GM12878 (cell line): Measurements from ENCODE around the gene PCLO. TPM values are rescaled to one million over a fixed set of nuclear protein-coding genes. Genes with fewer than 3 reads are reported as not detected.

Source experiments
- ATAC-seq: fragments of 200-7000 bp; cut with Tn5 transposase; 3 replicates; pipeline ENCODE4 v1.9.1; 2020; ENCODE audit warnings: mild to moderate bottlenecking, moderate library complexity
- BruUV-seq: library from RNA; stranded (reverse); fragments of 400-500 nt; replicated peaks from 2 replicates; lab custom pipeline; 2021; lab: Mats Ljungman, UMichigan
- CTCF ChIA-PET: fragments of 300-600 bp; sonication (Branson Sonifier 250); formaldehyde crosslinking; extraction: SDS; loops from one replicate; lab custom pipeline; 2021; ENCODE audit warnings: inconsistent platforms; lab: Yijun Ruan, JAX
- POLR2A ChIA-PET: fragments of 350-600 bp; formaldehyde crosslinking; extraction: SDS; loops from one replicate; lab custom pipeline; 2021; ENCODE audit warnings: inconsistent platforms; lab: Charles Lee
- RAD21 ChIA-PET: fragments of 300-600 bp; sonication (Branson Sonifier 250); formaldehyde crosslinking; loops from one replicate; lab custom pipeline; 2023; ENCODE audit warnings: antibody characterized with exemption; ENCODE audit not compliant: unreplicated experiment; lab: Charles Lee
- SMC1A ChIA-PET: fragments of 300-600 bp; sonication (Branson Sonifier 250); formaldehyde crosslinking; loops from one replicate; lab custom pipeline; 2023; ENCODE audit not compliant: unreplicated experiment, uncharacterized antibody; lab: Charles Lee
- DNase-seq: peaks from one replicate; pipeline ENCODE4 v3.0.0-alpha.2; 2011; ENCODE audit warnings: low read depth, low spot score
- FAIRE-seq: peaks from 3 replicates; lab custom pipeline; 2011; peaks lifted over from hg19 to GRCh38; lab: Jason Lieb, UNC
- H2AFZ ChIP-seq: 2 replicates; pipeline ENCODE4 v1.6.0; 2011; ENCODE audit warnings: low read depth, low read length, control low read depth; ENCODE audit not compliant: control insufficient read depth
- H3K27ac ChIP-seq: 2 replicates; pipeline ENCODE4 v1.5.1; 2011; ENCODE audit warnings: control low read depth; ENCODE audit not compliant: control insufficient read depth, insufficient read depth
- H3K27me3 ChIP-seq, 2 experiments: replicated peaks in 1 of 2; 2 replicates each; pipeline versions ENCODE4 v1.6.0 to v1.6.1; 2011; ENCODE audit warnings: low read length in 1 of 2; ENCODE audit not compliant: control insufficient read depth in 2 of 2, insufficient read depth in 2 of 2
- H3K36me3 ChIP-seq, 2 experiments: 2 replicates each; pipeline ENCODE4 v1.5.1; 2011; ENCODE audit warnings: low read length in 1 of 2; ENCODE audit not compliant: control insufficient read depth in 2 of 2, insufficient read depth in 2 of 2
- H3K4me1 ChIP-seq: 2 replicates; pipeline ENCODE4 v1.6.1; 2011; ENCODE audit warnings: mild to moderate bottlenecking, low read length, moderate library complexity, mixed read lengths; ENCODE audit not compliant: control insufficient read depth, insufficient read depth
- H3K4me2 ChIP-seq: 2 replicates; pipeline ENCODE4 v1.6.0; 2011; ENCODE audit warnings: control low read depth; ENCODE audit not compliant: control insufficient read depth, insufficient read depth
- H3K4me3 ChIP-seq: fragments of 200-600 bp; sonication (generic); 2 replicates; pipeline ENCODE4 v1.5.1; 2016
- H3K79me2 ChIP-seq: 2 replicates; pipeline ENCODE4 v1.6.0; 2011; ENCODE audit warnings: low read length; ENCODE audit not compliant: control insufficient read depth, insufficient read depth
- H3K9ac ChIP-seq: 2 replicates; pipeline ENCODE4 v1.8.0; 2011; ENCODE audit warnings: low read length, control low read depth, mixed read lengths; ENCODE audit not compliant: control insufficient read depth, insufficient read depth
- H3K9me3 ChIP-seq: replicated peaks from 3 replicates; pipeline ENCODE4 v1.5.1; 2011; ENCODE audit warnings: mild to moderate bottlenecking, low read length; ENCODE audit not compliant: control insufficient read depth, insufficient read depth
- H4K20me1 ChIP-seq: 2 replicates; pipeline ENCODE4 v1.6.0; 2011; ENCODE audit not compliant: control insufficient read depth, insufficient read depth
- CTCF ChIP-seq, 3 experiments: IDR thresholded peaks in 2 of 3; conservative IDR thresholded peaks in 1 of 3; 2 replicates each; pipeline ENCODE4 v1.5.1; 2011; ENCODE audit warnings: low read depth in 3 of 3, low read length in 3 of 3, mild to moderate bottlenecking in 3 of 3, control low read depth in 2 of 3, moderate library complexity in 2 of 3, inconsistent platforms in 1 of 3, mixed read lengths in 1 of 3; ENCODE audit not compliant: control insufficient read depth in 2 of 3, insufficient read depth in 1 of 3; ENCODE audit errors: extremely low read depth in 1 of 3
- MLLT1 ChIP-seq: fragments of 450-650 bp; IDR thresholded peaks from 2 replicates; pipeline ENCODE4 v1.6.1; 2016; ENCODE audit warnings: mild to moderate bottlenecking
- in situ Hi-C: fragments of 300-500 bp; cut with MboI; formaldehyde crosslinking; loops from 9 replicates; pipeline ENCODE4 v1.14.3; 2018; ENCODE audit warnings: mixed read lengths
- intact Hi-C: fragments of 100-400 bp; cut with micrococcal nuclease; formaldehyde crosslinking; loops from one replicate; pipeline ENCODE4 v1.14.2; 2022; ENCODE audit not compliant: unreplicated experiment
- polyA plus RNA-seq, 11 experiments: library from polyadenylated mRNA; depleted of rRNA in 4 of 11; unstranded in 6 of 11; stranded (reverse) in 5 of 11; fragments of >200 nt; fragmentation: Nextera tagmentation in 4 of 11; fragmentation: Illumina TruSeq in 1 of 11; extraction: Ambion mirVana in 4 of 11; extraction: Trizol in 1 of 11; gene quantifications; 1 replicate in 1 of 11; 2 replicates in 10 of 11; pipeline versions ENCODE4 v1.2.1 to v1.2.3, GENCODE V29; 2011 to 2016; ENCODE audit warnings: inconsistent platforms in 2 of 11, missing spikeins in 2 of 11, low read depth in 1 of 11
- total RNA-seq, 4 experiments: library from RNA; depleted of rRNA in 3 of 4; stranded (reverse); fragments of >200 nt in 3 of 4; fragmentation: Illumina TruSeq in 1 of 4; extraction: Trizol in 1 of 4; gene quantifications; 2 replicates each; pipeline versions ENCODE4 v1.2.1 to v1.2.3, GENCODE V29; 2013 to 2021

PCLO gene
- total and polyA plus RNA-seq, 10 of the 15 experiments (the other 5 are each of a cell fraction or from before 2014, with no cell fraction given) = 0.01 to 0.08 (median 0.03) TPM; not detected in 6

GRCh38 chr7:82816272-82816671 is 346.4 kb downstream of the PCLO start:
- no peaks in the 10 kb centered on the region for H3K4me1 ChIP-seq
- no peak overlapping the region for H3K4me3 ChIP-seq
- no peak overlapping the region for H2AFZ ChIP-seq
- no peaks in the 10 kb centered on the region for H3K36me3 ChIP-seq
- no peaks in the 10 kb centered on the region for H4K20me1 ChIP-seq
- in situ Hi-C loops = loop anchor here (10.0 kb wide), 1 partner anchor 459 kb away; no protein-coding TSS in a partner anchor
- SMC1A ChIA-PET = no interaction called here
- DNase-seq = no peak
- H3K27ac ChIP-seq = no peak overlapping the region
- ATAC-seq = no peak
- POLR2A ChIA-PET = no interaction called here
- FAIRE-seq = no peak
- no peaks in the 10 kb centered on the region for H3K27me3 ChIP-seq
- H3K9me3 ChIP-seq = no peaks in the 10 kb centered on the region
- no TSS peak for BruUV-seq
- CTCF ChIA-PET = no interaction called here
- H3K79me2 ChIP-seq = no peaks in the 10 kb centered on the region
- H3K4me2 ChIP-seq = no peak overlapping the region
- RAD21 ChIA-PET = no interaction called here
- TF ChIP-seq CTCF (IDR thresholded peaks at IDR 0.05 in 2 of 3, conservative IDR thresholded peaks at IDR 0.05 in 1 of 3; ENCODE audit: control insufficient read depth in 2 of 3, extremely low read depth in 1 of 3, insufficient read depth in 1 of 3, low read depth in 3 of 3, low read length in 3 of 3) (0 out of 6 replicates have a peak, but pooled peaks of 1 of the 3 experiments have one; percentile 10), MLLT1 (no peak)
- intact Hi-C loops = loop anchor here (10.0 kb wide), 1 partner anchor 839 kb away; no protein-coding TSS in a partner anchor
- no peak overlapping the region for H3K9ac ChIP-seq
